Glomerular endothelial cell (primary cell): ENCODE results near the gene GNG7. TPM values are rescaled to one million over a fixed set of nuclear protein-coding genes. Genes with fewer than 3 reads are reported as not detected.

Experiments used
- DNase-seq: peaks from one replicate; pipeline ENCODE4 v3.0.0-alpha.2; 2011; ENCODE audit warnings: low read depth, low spot score; ENCODE audit errors: extremely low read depth
- total RNA-seq: library from RNA; depleted of rRNA; stranded (reverse); fragments of >200 nt; gene quantifications from 2 replicates; pipeline ENCODE4 v1.2.3, GENCODE V29; 2015

The GNG7 gene
- total RNA-seq, 1 donor from 2014 or later: 1.3 TPM

DNA sequence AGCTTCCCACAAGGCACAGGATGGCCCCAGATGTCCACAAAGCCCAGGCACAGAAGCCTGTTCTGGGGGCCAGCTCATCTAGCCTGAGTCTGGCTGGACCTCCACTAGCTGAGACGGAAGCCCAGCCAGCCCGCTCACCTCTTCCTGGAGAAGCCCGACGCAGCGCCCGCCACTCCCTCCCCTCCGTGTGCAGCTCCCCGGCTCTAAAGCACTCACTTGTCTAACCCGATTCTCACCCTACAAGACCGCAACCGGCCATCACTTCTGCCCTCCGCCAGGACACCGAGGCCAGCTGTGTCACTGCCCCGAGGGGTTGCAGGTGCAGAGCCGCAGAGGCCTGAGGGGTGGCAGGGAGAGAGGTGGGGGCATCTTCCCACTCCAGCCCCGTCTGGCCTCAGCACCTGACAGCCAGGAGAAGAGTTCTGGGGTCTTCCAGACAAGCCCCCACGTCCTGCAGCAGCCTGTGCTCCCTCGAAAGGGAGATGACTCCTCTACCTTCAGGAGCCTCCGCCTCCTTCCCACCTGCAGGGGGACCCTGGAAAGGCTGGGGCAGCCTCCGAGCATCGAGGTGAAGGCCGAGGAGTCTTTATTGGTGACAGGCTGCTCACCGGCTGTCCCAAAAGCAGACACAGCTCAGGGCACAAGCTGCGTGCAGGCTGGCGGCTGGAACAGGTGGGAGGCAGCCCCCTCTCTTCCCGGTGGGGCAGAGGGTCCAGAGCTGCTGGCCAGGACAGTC lies 24.6 kb upstream of the GNG7 start:
- no peak for DNase-seq

DNA sequence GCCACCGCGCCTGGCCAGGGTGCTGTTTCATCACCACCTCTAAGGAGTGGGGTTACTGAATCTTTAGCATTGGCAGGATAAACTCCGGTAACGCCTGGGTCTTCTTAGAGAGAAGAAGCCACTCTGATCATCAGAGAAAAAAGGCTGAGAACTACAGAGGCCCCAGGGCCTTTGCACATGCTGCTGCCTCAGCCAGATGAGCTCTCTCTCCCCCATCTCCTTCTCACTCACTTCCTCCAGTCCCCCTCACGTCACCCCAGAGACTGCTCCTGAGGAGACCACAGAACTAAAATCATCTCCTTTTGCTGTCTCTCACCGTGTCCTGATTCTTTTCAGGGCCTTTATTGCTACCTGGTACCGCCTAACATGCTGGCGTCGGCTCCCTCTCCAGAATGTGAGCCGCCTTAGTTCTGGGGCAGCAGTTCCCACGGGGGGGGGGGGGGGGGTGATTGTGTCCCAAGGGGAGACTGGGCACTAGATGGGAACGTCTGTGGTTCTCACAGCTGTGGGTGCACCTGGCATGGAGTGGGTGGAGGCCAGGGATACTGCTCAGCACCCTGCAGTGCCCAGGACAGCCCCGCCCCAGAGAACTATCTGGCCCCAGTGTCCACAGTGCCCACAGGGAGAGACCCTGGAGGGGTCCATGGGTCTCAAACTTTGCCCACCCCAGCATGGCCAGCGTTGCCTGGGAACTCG lies 23.8 kb upstream of the GNG7 start:
- no peak for DNase-seq

DNA sequence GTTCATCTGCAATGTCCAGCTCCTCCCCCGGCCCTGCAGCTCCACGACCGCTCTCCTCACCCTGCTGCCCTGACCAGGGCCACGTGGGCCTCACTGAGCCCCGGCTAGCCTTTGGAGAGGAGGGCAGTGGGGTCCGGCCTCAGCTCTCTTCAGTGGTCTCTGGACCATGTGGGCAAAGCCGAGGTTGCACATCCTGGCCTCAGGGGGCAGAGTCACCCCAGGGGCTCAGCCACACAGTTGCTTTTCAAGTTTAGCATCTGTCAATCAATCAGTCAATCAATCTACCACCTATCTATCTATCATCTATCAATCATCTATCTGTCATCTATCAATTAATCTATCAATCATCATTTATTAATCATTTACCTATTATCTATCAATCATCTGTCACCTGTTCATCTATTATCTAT lies 21.7 kb upstream of the GNG7 start:
- no peak for DNase-seq

DNA sequence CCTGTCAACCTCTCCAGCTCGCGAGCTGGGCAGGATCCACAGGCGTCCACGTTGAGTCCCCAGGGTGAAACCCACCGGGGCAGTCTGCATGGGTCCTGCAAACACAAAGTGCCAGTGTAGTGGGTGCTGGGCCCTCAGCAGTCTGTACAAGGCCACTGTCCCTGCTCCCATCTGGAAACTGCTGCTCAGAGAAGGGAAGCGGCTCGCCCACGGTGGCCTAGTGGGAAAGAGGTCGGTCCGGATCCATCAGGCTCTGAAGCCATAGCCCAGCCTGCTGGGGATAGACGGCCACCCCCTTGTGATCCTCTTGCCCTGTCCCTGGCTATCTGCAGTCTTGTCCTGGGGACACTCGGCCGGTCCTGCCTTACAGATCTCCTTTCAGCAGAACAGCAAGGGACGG lies 21.3 kb upstream of the GNG7 start:
- no peak for DNase-seq

DNA sequence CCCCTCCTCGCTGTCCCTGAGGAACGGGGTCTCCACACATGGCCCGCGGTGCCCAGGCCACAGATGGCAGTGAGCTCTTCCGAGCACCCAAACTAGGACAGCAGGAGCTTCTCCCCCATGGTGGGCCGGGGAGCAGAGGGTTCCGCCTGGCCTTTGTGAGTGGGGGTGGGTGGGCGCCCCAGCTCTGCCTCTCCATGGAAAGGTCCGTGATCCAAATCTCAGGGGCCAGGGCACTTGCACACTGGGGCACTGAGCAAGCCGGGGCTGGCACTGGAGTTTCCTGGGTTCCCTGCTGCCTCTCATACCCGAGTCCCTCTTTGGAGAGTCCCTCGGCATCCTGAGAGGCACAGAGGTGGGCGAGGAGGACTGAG lies 20.8 kb upstream of the GNG7 start:
- DNase-seq: no peak

DNA sequence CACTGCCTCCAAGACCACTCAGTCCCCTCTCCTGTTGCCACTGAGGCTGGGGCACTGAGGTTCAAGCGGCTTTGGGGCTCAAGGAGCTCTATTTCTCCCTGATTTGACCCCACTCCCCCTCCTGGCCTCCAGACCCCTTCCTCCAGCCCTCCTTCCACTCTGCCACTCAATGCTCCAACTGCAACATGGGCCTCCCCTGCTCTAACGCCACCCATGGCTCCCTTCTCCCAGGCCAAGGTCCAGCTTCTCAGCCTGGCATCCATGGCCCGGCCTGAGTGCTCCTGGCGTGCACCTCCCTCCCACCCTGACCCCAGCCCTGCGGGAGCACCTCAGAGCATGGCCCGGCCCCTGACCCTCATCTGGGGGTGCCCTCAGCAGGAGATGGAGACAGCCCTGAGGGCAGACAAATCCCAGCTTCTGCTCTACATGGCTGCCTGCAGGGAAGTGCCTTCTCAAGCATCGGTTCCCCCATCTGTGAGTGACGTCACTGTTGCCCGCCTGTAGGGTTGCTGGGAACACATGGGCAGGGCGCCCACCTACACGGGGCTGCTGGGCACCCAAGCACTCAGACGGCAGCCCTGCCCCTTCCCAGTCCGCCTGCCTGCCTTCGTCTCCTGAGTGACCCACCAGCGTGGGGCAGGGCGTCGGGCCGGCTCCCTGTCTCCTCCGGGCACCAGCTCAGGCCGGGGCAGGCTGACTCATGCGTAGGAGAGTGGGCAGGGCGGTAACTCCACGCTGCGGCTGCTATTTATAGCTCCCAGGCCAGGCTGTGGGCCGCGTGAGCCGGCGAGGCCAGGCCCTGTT lies 20.2 kb upstream of the GNG7 start:
- no peak for DNase-seq

DNA sequence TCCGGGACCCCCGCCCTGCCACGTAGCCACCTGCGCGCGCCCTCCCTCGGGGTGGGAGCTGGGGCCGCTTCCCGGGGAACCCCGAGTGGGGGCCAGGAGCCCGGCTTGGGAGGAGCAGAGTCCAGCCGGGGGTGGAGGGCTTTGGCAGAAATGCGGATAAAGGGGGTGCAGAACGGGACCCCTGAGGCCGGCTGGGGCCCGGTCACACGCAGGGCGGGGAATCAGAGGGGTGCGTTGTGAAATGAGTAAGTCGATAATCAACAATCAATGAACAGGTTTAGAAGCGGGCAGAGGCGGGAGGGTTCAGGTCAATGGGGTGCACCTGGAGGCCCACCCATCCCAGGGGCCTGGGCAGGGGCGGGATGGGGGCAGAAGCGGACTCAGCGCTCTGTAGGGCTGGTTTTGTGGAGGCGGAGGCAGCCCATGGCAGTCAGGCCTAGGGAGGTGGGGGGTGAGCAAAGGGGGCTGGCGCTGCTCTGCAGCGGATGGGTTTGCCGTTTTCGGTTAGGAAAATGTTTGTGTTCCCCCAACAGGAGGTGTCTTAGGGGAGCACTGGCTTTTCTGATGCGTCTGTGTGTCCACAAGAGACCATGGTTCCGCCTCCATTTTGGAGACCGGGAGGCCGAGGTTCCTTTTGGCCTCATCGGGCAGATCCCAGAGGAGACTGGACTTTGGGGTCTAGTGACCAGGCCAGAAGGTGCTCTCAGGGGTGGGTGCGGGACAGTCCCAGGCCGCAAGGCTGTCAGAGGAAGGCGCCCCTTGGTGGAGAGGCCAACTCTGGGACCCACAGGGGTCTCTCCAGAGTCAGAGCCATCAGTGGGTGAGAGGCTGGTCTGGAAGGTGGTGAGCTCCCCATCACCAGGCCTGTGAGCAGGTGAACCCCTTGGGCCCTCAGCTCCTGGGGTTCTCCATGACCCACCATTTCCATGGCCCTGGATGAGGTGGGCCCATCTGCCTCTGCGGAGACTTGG lies 19.4 kb upstream of the GNG7 start:
- no peak for DNase-seq

DNA sequence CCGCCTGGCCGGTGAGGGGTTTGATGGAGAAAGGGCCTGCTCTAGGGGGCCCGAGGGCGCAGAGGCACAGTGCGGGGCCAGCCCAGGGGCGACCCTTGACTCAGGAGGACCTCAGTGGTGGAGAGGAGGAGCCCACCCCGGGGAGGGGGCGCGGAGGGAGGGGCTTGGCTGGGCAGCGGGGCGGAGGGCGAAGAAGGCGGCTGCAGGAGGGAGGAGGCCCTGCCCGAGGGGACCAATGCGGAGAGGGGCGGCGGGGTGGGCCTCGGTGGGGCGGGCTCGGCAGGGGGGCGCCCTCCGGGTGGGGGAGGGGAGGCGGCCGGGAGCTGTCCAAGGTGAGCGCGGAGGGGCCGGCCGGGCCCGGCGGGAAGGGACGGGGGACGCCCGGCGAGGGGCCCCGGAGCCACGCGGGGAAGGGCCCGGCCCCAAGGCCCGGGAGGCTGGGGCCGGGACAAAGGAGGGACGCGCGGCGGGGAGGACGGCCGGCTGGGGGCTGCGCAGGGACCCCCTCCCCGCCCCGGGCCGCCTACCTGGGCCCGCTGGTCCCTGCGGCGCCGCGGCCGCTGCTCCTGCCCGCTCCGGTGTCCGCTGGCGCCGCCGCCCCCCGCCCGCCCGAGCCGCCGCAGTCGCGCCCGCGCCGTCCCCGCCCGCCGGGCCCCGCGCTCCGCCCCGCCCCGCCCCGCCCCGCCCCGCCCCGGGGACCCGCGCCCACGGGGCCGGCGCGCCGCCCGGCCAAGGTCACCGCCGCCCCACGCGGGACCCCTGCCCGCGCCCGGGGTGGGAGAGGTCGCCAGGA lies 18.5 kb upstream of the GNG7 start, which contains the start of gene DIRAS1:
Gene DIRAS1, minus strand, starts transcription at position 596 of the 793 bp plus-strand sequence. CDS start 3,566 bp downstream, outside the sequence.
- no peak for DNase-seq

DNA sequence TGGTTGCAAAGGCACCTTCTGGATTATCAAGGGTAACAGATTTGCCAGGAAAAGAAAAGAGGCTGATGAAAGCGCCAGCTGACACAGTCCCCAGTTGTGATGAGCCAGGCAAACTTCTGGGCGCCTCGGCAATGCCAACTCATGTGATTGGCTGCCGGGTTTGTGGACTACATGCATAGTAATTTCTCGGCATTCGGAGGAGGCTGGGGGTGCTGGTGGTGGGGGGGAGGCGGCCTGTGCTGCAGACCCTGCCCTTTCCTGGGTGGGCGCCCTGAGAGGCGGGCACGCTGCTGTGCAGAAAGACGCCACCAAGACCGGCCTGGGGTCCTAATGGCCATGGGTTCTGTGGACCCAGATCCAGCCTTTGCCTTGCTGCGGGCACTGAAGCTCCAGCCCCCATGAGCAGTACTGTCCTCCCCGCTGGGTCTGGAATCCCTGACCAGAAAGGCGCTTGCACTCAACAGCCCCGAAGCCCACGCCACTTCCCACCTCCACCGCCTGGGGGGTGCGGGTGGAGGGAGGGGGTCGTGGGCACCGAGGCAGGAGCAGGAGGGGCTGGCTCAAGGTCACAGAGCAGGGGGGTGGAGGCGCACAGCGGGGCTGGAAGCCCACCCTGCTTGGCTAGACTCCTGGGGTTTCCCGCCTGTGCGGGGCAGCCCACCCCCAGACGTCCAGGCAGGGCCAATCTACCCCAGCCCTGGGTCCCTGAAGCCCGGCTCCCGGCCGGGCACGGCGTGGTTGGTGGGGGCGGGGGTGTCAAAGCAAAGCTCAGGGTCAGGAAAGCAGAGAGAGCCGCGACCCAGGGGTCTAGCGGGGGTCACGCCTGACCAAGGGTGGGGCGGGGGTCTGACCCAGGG lies 17.7 kb upstream of the GNG7 start:
- no peak for DNase-seq

DNA sequence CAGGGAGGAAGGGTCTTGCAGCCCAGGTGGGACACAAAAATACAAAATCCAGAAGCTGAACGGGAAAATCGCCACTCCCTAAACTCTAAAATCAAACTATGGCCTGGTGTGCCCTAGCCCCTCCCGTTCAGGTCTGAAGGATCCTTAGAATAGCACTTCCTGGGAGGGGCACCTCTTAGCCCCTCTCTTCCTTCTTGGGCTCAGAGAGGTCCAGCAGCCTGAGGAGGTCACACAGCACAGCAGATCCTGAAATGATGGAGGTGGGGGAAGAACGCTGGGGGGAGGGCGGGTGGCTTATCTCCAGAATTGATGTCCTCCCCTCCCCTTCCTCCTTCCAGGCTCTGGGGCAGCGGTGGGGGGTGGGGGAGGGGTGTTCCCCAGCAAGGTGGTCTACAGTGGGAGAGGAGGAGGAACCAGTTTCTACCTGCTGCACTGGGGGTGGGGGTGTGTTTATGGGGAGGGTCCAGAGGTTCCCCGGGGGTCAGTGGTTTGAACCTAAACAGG lies 16.8 kb upstream of the GNG7 start:
- no peak for DNase-seq

DNA sequence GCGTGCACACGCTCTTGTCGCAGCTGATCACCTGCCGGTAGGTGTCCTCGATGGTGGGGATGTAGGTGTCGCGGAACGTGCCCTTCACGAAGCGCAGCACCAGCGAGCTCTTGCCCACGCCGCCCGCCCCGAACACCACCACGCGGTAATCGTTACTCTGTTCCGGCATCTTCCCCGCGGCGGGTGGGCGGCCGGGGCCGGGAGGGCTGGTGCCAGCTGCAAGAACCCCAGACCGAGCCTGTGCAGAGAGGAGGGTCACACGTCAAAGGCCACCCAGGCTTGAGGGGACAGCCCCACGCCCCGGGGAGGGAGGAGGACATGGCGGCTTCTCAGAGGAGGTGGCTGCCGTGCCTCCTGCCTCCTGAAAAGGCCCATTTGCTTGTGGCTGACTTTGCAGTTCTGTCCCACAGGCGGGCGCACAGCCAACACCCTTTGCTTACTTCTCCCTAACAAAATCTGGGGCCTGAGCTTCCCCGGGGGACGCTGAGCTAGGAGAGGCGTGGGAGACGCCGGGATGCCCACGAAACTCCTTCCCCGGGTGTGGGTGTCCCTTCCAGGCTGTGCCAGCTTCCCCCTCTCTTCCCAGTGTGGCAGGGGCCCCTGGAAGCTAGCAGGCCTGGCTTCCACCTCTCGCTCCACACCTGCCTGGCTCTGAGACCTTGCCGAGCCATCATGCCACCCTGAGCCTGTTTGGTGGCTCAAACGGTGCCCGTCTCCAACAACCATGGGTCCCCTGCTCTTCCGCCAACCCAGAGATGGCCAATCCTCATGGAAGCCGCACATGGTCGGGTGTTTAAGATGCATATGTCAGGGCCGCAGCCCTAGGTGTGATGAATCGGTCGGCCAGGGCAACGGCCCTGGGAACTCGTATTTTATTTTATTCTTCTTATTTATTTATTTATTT lies 15.4 kb upstream of the GNG7 start:
- no peak for DNase-seq

DNA sequence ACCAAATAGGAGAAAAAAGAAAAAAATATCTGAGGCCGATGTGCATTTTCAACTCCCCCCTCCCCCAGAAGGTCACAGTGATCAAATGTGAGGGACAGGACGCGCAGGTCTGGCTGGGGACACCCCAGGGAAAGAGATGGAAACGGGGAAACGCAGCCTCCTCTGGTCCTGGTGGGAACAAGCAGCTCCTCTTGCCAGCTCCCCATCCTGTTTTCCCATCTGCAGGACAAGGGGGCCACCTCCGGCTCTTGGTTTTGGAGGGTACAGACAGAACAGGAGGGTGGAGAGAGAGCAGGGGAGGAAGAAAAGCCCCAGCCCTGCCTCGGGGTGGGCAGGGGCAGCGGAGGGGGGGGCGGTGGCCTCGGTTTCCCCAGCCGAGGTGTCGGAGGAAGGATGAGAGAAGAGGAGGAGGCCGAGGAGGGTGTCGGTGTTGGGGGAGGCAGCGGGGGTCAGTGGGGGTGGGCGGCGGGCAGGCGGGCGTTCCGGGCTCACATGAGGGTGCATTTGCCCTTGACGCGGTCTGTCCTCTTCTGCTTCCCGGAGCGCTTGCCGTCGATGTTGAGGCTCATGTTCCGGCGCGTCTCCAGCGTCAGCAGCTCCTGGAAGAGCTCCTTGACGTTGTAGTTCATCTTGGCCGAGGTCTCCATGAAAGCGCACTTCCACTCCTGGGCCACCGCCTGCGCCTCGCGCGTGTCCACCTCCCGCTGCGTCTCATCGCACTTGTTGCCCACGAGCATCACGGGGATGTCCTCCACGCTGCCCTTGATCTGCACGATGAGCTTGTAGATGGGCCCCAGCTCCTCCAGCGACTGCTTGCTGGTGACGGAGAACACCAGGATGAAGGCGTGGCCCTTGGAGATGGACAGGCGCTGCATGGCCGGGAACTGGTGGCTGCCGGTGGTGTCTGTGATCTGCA lies 14.5 kb upstream of the GNG7 start:
- no peak for DNase-seq

DNA sequence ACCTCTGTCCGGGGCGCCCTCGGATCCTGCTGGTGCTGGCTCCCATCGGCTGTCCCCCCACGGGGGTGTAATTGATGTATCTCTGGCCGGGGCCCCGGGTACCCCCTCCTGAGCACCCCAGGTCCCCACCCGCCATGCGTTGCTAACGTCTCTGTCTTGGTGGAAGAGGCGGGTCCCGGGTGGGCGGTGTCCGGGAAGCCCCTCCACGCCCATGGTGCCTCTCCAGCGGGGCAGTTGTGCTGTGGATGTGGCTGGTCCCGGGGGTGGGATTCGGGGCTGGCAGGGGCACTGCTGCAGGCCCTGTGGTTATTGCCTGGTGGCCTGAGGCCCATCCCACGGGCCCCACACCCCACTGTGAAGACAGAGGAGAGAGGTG lies 13.8 kb upstream of the GNG7 start:
- DNase-seq: no peak

DNA sequence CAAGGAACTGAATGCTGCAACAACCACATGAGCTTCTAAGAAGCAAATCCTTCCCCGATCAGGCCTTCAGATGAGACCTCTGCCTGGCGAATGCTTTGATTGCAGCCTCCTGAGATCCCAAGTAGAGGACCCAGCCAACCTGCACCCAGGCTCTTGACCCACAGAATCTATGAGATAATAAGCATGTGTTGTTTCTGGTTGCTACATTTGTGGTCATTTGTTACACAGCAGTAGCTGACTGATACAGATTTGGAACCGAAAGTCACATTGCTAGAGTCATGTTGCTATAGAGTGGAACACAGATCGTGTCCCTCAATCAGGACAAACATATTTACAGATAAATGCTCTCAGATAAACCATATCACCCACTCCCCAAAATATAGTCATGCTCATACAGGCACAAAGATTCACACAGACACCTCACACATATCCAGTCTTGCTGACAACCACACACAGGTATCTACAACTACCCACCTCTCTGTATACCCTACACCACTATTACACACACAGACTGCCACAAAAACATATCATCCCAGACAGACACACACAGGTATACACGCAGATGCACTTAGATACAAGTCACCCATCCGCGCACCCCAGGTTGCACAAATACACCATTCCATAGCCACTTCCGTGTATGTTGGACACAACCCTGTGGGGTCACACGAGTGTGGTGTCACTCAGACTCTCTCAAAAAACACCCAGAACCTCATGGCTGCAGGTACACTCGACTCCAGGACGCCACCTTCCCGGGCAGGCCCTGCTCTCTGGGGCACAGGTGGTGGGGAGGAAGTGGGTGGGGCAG lies 13.2 kb upstream of the GNG7 start:
- DNase-seq: no peak

DNA sequence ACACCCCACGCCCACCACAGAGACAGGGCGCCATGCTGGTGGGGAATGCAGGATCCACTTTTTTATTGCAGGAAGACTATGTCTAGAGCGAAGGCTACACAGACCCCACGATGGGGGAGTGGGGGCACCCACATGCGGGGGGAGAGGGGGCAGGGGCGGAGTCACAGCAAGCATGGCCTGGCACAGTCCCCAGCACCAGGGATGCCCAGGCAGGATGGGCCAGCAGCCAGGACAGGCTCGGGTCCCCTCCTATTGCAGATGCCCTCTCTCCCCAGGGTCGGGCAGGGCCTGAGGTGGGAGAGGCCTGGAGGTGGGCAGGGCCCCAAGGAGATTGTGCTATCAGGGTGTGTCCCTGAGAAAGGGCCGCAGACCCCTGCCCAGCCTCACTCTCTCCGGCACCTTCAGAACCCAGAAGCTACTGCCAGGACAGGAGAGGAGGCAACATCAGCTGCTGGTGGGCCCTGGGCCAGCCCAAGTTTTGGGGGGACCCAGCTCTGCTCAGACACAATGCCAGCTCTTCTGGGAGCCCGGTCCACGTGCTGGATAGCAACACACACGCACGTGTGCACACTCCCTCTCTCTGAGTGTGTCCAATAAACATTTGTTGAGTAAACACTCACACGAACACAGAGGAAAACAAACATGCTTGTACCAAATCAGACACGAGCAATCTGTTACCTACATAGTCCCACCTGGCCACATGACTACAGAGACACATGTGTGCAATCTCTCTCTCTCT lies 12.2 kb upstream of the GNG7 start:
- DNase-seq: no peak
